B cell (primary cell): ENCODE measurements around the gene MTHFSD.

ENCODE experiments used
- CTCF ChIP-seq: fragments of 200-600 bp; IDR thresholded peaks from one replicate; pipeline ENCODE4 v1.8.0; 2022; ENCODE audit warnings: antibody characterized with exemption, mild to moderate bottlenecking
- EZH2 ChIP-seq: IDR thresholded peaks from 2 replicates; pipeline ENCODE4 v1.6.1; 2012; ENCODE audit warnings: borderline replicate concordance, low read depth, mild to moderate bottlenecking, moderate library complexity, low read length; ENCODE audit not compliant: insufficient read depth, poor library complexity, severe bottlenecking

- no peak for TF ChIP-seq CTCF
- TF ChIP-seq EZH2: no peak
Observed at GRCh38 chr16:86565644-86566511, 10.8 kb upstream of the MTHFSD start.
